Ovary (tissue), 9 donors: ENCODE results near the gene CDC42BPA. TPM values are rescaled to one million over a fixed set of nuclear protein-coding genes. Genes with fewer than 3 reads are reported as not detected.

Experiments used
- DNase-seq, 5 donors: peaks; one replicate each; pipeline ENCODE4 v3.0.0-alpha.2; 2019 to 2020
- H3K27ac ChIP-seq, 2 donors: fragments of 200-600 bp; one replicate each; pipeline versions ENCODE4 v1.5.1 to v1.8.0; 2019 to 2022
- H3K27me3 ChIP-seq: fragments of 200-600 bp; one replicate; pipeline ENCODE4 v1.8.0; 2022
- H3K36me3 ChIP-seq: fragments of 200-600 bp; sonication (generic); one replicate; pipeline ENCODE4 v1.5.1; 2019
- H3K4me1 ChIP-seq: one replicate; pipeline ENCODE4 v1.8.1; 2013; ENCODE audit warnings: mild to moderate bottlenecking, moderate library complexity; ENCODE audit not compliant: insufficient read depth
- H3K4me3 ChIP-seq: fragments of 200-600 bp; sonication (generic); one replicate; pipeline ENCODE4 v1.5.1; 2017
- H3K9me3 ChIP-seq, 2 donors: fragments of 200-600 bp in 1 of 2; sonication (generic) in 1 of 2; one replicate each; pipeline versions ENCODE4 v1.5.1 to v1.8.1; 2013 to 2019; ENCODE audit warnings: mild to moderate bottlenecking in 1 of 2, moderate library complexity in 1 of 2
- EP300 ChIP-seq: sonication (generic); formaldehyde crosslinking; IDR thresholded peaks from one replicate; pipeline ENCODE4 v1.6.1; 2017; ENCODE audit warnings: antibody characterized with exemption
- POLR2A ChIP-seq: fragments of 450-650 bp; IDR thresholded peaks from one replicate; pipeline ENCODE4 v1.6.1; 2017; ENCODE audit warnings: antibody characterized with exemption, mild to moderate bottlenecking, moderate library complexity
- WGBS, 3 donors: extraction: QIAGEN DNeasy Blood & Tissue Kit in 1 of 3; methylation state at CpG; one replicate each; pipeline versions ENCODE4 v1.1.5 to v1.1.7; 2013 to 2017; 5-methylcytosine and 5-hydroxymethylcytosine counted together
- intact Hi-C, 4 donors: fragments of 100-400 bp; cut with DNase I; formaldehyde crosslinking; loops; one replicate each; pipeline versions ENCODE4 v1.11.0 to v1.15.1; 2022 to 2023
- polyA plus RNA-seq, 2 donors: library from polyadenylated mRNA; stranded (reverse); fragments of 200-250 nt in 1 of 2; fragments of 350-450 nt in 1 of 2; fragmentation: Illumina TruSeq in 1 of 2; extraction: RNeasy Lipid Tissue Mini Kit (QIAGEN cat#74804) in 1 of 2; gene quantifications; one replicate each; pipeline ENCODE4 v1.2.3, GENCODE V29; 2013 to 2014
- total RNA-seq, 7 donors: library from RNA; depleted of rRNA in 2 of 7; stranded (reverse); fragments of >200 nt in 2 of 7; fragmentation: NEBNext Ultra II Directional in 3 of 7; extraction: Animal tissue kit (Norgen Biotek cat#: 25700) in 3 of 7; gene quantifications; one replicate each; pipeline versions ENCODE4 v1.1.0 to v1.2.4, GENCODE V29; 2016 to 2023
- TF ChIP-seq, protein P1 (sequence below), 3 donors: fragments of 450-650 bp in 2 of 3; fragments of 200-600 bp in 1 of 3; IDR thresholded peaks; one replicate each; pipeline versions ENCODE4 v1.5.1 to v1.8.0; 2016 to 2022; ENCODE audit warnings: antibody characterized with exemption in 3 of 3, mild to moderate bottlenecking in 1 of 3
- donor health status: DM: no; HTN: no; CAD: no; lungs with moderate emphysema.
- donor health status: DM: no; HTN: no; CAD: no.
- donor health status: Bipolar disorder and iron deficiency.
- donor health status: DM: yes; HTN: yes; CAD: no.
- donor health status: DM: no; HTN: no; CAD: no.
- donor health status: DM: yes; HTN: yes; CAD: no.

The CDC42BPA gene
- total and polyA plus RNA-seq, 9 donors = 11.1 to 56.2 (median 40.2) TPM

DNA sequence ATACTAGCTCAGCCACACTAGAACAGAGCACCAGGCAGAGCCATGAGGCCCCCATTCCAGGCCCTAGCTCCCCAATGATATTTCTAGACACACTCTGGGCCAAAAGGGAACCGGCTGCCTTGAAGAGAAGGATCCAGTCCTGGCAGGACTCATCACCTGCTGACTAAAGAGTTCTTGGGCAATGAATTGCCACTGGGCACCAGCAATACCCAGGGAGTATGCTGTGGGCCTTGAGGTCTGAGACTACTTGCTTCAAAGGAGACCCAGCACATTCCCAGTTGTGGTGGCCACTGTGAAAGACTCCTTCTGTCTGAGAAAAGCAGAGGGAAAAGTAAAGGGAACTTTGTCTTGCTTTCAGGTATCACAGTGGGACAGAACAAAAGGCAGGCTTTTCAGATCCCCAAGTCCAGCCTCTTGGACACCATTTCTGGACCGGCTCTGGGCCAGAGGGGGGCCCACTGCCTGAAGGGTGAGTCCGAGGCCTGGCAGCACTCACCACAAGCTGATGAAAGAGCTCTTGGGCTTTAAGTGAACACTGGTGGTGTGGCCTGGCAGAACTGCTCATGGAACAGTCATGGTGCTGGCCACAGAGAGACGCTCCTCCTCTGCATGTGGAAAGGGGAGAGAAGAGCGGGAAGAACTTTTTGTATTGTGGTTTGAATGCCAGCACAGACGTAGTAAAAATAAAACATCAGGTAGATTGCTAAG is 72.5 kb downstream of the CDC42BPA start:
- intact Hi-C loops = no loop called here
- no peak overlapping the region for H3K27ac ChIP-seq
- DNase-seq = no peak
- no peaks in the 10 kb centered on the region for H3K9me3 ChIP-seq
- no peak overlapping the region for H3K4me3 ChIP-seq
- no peaks in the 10 kb centered on the region for H3K36me3 ChIP-seq
- WGBS, 3 donors = 97 to 98% (median 97%) methylated on average over 6 of the region's 6 CpGs
- TF ChIP-seq EP300 (no peak), POLR2A (no peak)
- TF ChIP-seq, protein P1, sequence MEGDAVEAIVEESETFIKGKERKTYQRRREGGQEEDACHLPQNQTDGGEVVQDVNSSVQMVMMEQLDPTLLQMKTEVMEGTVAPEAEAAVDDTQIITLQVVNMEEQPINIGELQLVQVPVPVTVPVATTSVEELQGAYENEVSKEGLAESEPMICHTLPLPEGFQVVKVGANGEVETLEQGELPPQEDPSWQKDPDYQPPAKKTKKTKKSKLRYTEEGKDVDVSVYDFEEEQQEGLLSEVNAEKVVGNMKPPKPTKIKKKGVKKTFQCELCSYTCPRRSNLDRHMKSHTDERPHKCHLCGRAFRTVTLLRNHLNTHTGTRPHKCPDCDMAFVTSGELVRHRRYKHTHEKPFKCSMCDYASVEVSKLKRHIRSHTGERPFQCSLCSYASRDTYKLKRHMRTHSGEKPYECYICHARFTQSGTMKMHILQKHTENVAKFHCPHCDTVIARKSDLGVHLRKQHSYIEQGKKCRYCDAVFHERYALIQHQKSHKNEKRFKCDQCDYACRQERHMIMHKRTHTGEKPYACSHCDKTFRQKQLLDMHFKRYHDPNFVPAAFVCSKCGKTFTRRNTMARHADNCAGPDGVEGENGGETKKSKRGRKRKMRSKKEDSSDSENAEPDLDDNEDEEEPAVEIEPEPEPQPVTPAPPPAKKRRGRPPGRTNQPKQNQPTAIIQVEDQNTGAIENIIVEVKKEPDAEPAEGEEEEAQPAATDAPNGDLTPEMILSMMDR (IDR thresholded peaks at IDR 0.05) = no peak
- peaks cover 6% of the 10 kb centered on the region for H3K4me1 ChIP-seq
- H3K27me3 ChIP-seq = no peaks in the 10 kb centered on the region

DNA sequence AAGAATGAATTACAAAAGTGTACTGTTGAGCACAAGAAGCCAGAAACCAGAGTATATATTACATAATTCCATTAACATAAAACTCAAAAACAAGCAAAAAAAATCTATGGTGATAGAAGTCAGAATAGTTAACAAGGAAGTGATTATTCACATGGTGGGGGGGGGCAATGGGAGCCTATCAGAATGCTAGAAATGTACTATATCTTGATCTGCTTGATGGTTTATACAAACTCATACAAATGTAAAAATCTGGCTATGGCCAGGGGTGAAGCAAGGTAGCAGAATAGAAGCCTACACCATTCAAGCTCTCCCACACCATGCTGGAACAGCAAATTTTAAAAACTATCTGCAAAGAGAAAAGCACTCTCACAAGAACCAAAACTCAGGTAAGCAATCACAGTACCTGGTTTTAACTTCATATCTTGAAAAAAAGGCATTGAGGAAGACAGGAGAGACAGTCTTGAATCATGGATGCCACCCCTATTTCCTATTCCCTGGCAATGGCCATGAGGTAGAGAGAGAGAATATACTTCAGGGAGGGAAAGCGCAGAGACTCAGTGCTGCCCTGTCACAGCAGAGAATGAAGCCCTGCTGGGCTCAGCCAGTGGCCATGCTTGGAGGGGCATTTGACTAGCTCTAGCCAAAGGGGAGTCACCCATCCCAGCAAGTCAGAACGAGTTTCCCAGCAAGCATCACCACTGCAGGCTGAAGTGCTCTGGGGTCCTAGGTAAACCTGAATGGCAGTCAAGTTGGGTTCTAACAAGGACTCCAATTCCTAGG is 73.8 kb downstream of the CDC42BPA start:
- intact Hi-C loops = no loop called here
- 85 to 96% (median 92%) methylated on average over 2 of the region's 2 CpGs for WGBS, 3 donors
- TF ChIP-seq EP300 = no peak
- no peak for TF ChIP-seq POLR2A
- TF ChIP-seq, protein P1 (IDR thresholded peaks at IDR 0.05) = no peak

DNA sequence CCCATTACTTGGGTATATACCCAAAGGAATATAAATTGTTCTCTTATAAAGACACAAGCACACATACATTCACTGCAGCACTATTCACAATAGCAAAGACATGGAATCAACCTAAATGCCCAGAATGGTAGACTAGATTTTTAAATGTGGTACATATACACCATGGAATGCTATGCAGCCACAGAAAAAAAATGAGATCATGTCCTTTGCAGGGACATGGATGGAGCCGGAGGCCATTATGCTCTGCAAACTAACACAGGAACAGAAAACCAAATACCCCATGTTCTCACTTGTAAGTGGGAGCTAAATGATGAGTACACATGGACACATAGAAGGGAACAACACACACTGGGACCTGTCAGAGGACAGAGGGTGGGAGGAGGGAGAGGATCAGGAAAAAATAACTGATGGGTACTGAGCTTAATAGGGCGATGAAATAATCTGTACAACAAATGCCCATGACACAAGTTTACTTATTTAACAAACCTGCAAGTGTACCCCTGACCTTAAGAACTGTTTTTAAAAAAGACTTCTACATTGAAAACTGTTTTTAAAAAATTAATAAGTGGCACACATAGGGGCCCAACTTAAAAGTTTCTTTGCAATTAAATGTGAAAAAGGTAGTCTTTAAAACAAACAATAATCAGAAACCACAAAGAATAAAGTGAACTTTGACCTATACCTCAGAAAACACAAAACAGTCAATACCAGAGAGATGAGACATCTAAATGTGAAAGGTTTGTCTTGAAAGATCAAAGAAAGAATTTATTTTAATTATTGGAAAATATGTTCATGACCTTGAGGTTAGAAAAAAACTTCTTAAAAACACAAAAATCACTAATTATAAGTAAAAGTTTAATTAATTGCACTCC is 75.2 kb downstream of the CDC42BPA start:
- no peaks in the 10 kb centered on the region for H3K36me3 ChIP-seq
- intact Hi-C loops = no loop called here
- H3K4me3 ChIP-seq = no peak overlapping the region
- peaks cover 6% of the 10 kb centered on the region for H3K4me1 ChIP-seq
- no peaks in the 10 kb centered on the region for H3K9me3 ChIP-seq
- TF ChIP-seq POLR2A = no peak
- no peak for TF ChIP-seq EP300
- TF ChIP-seq, protein P1 (IDR thresholded peaks at IDR 0.05) = no peak
- DNase-seq = no peak
- WGBS, 3 donors = 96 to 99% (median 96%) methylated on average over 2 of the region's 2 CpGs
- no peaks in the 10 kb centered on the region for H3K27me3 ChIP-seq
- H3K27ac ChIP-seq = no peak overlapping the region

More for the DNA sequence above, 73.8 kb downstream of the CDC42BPA start:
- no peak overlapping the region for H3K27ac ChIP-seq
- H3K9me3 ChIP-seq = no peaks in the 10 kb centered on the region
- no peaks in the 10 kb centered on the region for H3K27me3 ChIP-seq
- H3K4me1 ChIP-seq = peaks cover 6% of the 10 kb centered on the region
- DNase-seq = no peak
- H3K36me3 ChIP-seq = no peaks in the 10 kb centered on the region
- H3K4me3 ChIP-seq = no peak overlapping the region

DNA sequence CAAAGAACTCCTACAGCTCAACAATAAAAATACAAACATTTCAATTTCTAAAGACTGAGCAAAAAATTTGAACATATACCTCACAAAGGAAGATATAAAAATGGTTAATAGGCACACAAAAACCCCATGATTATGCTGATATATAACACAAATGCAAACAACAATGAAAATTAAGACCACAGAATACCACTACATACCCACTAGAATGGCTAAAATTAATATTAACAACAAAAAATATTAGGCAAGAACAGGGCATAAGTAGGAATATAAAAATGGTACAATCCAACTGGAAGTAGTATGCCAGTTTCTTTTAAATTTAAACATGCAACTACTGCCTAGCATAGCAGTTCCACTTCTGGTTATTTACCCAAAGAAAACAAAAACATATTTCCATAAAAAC is 77.3 kb downstream of the CDC42BPA start:
- Histone ChIP-seq H3K9me3 (no peaks in the 10 kb centered on the region), H3K27me3 (no peaks in the 10 kb centered on the region), H3K4me3 (no peak overlapping the region), H3K4me1 (peaks cover 6% of the 10 kb centered on the region), H3K27ac (no peak overlapping the region), H3K36me3 (no peaks in the 10 kb centered on the region)
- intact Hi-C loops = no loop called here
- TF ChIP-seq, protein P1 (IDR thresholded peaks at IDR 0.05) = no peak
- DNase-seq = no peak
